ENCODE data around the gene LOXL4. TPM values are rescaled to one million over a fixed set of nuclear protein-coding genes. Genes with fewer than 3 reads are reported as not detected.

Gene LOXL4
- total RNA-seq, 1 donor from 2014 or later, result 2.9 TPM

DNA sequence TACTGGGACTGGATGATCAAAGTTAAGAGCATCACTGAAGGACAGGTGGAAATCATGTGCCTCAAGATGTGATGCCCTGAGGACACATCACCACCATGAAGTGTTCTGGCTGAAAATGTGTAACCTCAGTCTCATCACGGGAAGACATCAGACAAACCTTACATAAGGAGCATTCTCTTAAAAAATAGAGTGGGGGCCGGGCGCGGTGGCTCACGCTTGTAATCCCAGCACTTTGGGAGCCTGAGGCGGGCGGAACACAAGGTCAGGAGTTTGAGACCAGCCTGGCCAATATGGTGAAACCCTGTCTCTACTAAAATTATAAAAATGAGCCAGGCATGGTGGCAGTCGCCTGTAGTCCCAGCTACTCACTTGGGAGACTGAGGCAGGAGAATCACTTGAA is 65.6 kb downstream of the LOXL4 start:
- Mint-ChIP-seq H3K9me3 (ENCODE audit: unreplicated experiment) (no peaks in the 10 kb centered on the region), H3K27ac (ENCODE audit: unreplicated experiment) (no peak overlapping the region), H3K4me1 (ENCODE audit: unreplicated experiment) (peaks cover 3% of the 10 kb centered on the region), H3K4me3 (ENCODE audit: unreplicated experiment) (no peak overlapping the region), H3K36me3 (ENCODE audit: unreplicated experiment) (no peaks in the 10 kb centered on the region), H3K27me3 (ENCODE audit: unreplicated experiment) (no peaks in the 10 kb centered on the region)
- TF ChIP-seq, protein P1, sequence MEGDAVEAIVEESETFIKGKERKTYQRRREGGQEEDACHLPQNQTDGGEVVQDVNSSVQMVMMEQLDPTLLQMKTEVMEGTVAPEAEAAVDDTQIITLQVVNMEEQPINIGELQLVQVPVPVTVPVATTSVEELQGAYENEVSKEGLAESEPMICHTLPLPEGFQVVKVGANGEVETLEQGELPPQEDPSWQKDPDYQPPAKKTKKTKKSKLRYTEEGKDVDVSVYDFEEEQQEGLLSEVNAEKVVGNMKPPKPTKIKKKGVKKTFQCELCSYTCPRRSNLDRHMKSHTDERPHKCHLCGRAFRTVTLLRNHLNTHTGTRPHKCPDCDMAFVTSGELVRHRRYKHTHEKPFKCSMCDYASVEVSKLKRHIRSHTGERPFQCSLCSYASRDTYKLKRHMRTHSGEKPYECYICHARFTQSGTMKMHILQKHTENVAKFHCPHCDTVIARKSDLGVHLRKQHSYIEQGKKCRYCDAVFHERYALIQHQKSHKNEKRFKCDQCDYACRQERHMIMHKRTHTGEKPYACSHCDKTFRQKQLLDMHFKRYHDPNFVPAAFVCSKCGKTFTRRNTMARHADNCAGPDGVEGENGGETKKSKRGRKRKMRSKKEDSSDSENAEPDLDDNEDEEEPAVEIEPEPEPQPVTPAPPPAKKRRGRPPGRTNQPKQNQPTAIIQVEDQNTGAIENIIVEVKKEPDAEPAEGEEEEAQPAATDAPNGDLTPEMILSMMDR (IDR thresholded peaks at IDR 0.05), result no peak
- DNase-seq (ENCODE audit: extremely low spot score, unreplicated experiment), result no peak

DNA sequence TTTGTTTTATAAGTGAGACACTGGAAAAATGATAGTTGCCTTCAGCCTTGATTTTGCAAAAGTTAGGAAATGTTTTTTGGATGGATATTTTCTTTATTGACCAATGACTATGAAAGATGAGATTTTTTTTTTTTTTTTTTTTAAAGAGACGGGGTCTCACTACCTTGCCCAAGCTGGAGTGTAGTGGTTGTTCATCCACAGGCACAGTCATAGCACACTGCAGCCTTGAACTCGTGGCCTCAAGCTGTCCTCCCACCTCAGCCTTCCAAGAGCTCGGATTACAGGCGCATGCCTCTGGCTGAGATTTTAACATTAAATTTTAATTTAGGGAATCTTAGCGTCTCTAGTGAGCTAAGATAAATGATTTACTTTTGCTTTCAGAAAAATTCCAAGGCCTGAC is 66.2 kb downstream of the LOXL4 start:
- Mint-ChIP-seq H3K27ac (ENCODE audit: unreplicated experiment) (no peak overlapping the region), H3K4me1 (ENCODE audit: unreplicated experiment) (peaks cover 3% of the 10 kb centered on the region), H3K36me3 (ENCODE audit: unreplicated experiment) (peaks cover 2% of the 10 kb centered on the region)

More for the DNA sequence above, 66.2 kb downstream of the LOXL4 start:
- DNase-seq (ENCODE audit: extremely low spot score, unreplicated experiment), result no peak
- Mint-ChIP-seq H3K9me3 (ENCODE audit: unreplicated experiment) (no peaks in the 10 kb centered on the region), H3K27me3 (ENCODE audit: unreplicated experiment) (no peaks in the 10 kb centered on the region), H3K4me3 (ENCODE audit: unreplicated experiment) (no peak overlapping the region)
- TF ChIP-seq, protein P1 (IDR thresholded peaks at IDR 0.05), result no peak

Other genes with a start within 250 kb of the LOXL4 start
- 0.16 TPM in 2 replicates for gene CRTAC1, start 237.6 kb downstream of the LOXL4 start, total RNA-seq
- 11.3 TPM in 2 replicates for gene R3HCC1L, start 133.5 kb downstream of the LOXL4 start, total RNA-seq
- 4.6 and 4.8 TPM in 2 replicates for gene PYROXD2, start 147.0 kb upstream of the LOXL4 start, total RNA-seq
- gene HPS1, start 178.7 kb upstream of the LOXL4 start, total RNA-seq, result 61.9 and 67.1 TPM in 2 replicates